DMS153 treated with DMSO at 0.1 percent for 48 hours (cell line): ENCODE results near the gene KLHL18.
"Not testable (repeated sequence)": the region's sequence is repeated elsewhere in the genome, so short reads cannot be mapped to it uniquely, and the experiment has no call there.

ENCODE experiments used
- DNase-seq: peaks from one replicate; lab custom pipeline; 2025; ENCODE audit not compliant: unreplicated experiment; lab: John Stamatoyannopoulos, UW

The KLHL18 gene

DNA sequence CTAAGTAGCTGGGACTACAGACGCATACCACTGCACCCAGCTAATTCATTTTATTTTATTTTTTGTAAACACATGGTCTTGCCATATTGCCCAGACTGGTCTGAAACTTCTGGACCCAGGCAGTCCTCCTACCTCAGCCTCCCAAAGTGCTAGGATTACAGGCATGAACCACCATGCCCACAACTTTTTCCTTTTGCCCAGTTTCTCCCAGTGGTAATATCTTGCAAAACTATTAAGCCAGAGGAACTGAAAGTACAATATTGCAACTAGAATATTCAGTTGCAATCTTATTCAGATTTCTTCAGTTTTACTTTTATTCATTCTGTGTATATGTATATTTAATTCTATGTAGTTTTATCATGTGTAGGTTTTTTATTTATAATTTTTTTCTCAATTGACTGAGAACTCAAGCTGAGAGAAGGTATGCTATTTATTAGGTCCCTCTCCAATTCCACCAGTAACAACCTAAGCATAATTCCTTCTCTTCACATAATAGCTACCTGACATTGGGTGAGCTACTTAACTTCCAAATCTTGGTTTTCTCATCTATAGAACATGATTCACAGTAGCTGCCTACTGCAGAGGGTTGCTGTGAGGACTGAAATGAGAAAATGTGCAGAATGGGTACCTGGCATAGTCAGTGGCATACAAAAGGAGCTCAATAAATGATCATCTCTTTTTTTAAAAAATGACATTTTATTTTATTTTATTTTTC lies 30.8 kb downstream of the KLHL18 start:
- no peak for DNase-seq

DNA sequence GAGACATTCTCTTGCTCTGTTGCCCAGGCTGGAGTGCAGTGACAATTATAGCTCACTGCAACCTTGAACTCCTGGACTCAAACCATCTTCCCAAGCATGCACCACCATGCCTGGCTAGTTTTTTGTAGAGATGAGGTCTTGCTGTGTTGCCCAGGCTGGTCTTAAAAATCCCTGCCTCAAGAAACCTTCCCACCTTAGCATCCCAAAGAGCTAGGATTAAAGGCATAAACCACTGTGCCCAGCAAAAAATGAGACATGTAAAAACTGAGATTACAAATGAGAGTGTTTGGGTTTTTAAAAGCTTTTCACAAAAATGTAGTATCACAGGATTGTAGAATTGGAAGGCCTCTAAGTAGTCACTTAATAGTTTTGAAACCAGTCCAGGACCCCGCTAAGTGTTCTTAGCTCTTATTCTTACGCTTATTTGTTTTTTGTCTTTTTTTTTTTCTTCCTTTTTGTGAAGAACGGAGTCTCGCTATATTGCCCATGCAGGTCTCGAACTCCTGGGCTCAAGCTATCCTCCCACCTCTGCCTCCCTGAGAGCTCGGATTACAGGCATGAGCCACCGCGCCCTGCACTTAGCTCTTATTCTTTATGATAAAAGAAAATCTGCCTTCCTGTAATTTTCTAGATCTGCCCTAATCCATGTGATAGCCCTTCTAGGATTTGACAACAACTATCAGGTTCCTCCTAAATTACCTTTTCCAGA lies 31.5 kb downstream of the KLHL18 start:
- no peak for DNase-seq

DNA sequence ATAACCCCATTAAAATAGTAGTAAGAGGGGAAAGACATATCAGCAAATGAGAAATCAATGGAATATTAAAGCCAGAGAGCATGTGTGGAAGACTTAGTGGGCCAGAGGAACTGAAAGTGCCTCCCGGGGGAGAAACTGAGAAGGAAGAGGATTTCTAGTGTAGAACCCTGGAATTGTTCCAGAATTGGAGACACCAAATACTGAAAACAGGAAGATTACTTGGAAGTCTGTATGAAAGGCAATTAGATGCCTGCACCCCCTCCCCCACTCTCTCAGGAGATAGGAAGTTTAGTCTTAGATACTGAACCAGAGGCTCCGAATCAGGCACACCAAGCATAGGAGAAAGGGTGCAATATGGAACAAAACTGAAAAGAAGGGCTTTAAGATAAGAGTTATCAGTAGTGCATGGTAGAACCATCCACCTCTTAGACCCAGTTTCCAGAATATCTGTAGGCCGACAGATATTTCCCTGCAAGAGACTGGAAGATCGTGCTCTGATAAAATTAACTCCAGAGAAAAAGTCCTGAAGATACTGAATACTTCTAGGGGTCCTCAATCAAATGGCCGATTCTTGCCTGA lies 32.4 kb downstream of the KLHL18 start:
- DNase-seq, result no peak

DNA sequence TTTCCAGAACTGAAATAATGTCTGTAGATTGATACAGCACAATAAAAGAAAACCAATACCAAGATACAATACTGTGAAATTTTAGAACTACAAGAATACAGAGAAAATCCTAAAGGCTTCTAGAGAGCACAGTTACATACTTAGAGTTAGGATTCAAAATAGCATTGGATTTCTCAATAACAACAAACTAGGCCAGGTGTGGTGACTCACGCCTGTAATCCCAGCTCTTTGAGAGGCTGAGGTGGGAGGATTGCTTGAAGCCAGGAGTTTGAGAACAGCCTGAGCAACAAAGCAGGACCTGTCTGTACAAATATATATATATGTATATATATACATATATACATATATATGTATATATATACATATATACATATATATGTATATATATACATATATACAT lies 33.4 kb downstream of the KLHL18 start:
- not testable (repeated sequence) for DNase-seq

DNA sequence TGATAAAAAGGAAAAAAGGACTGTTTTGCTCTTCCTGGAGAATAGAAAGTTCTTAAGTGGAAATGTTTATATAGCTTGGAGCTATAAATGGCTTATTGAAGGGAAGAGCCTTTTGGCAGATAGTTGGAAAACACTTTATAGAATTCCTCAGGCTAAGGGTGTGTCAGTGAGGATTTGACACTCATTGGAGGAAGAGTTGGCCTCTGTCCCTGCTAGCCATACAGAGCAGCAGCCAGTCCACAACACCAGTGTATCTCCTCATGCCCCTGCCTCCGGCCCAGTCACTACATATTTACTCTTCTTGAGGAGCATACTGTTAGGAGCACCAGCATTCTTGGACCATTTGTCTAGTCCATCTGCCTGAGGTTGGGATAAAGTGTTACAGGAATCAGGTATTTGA lies 36.2 kb downstream of the KLHL18 start:
- no peak for DNase-seq

DNA sequence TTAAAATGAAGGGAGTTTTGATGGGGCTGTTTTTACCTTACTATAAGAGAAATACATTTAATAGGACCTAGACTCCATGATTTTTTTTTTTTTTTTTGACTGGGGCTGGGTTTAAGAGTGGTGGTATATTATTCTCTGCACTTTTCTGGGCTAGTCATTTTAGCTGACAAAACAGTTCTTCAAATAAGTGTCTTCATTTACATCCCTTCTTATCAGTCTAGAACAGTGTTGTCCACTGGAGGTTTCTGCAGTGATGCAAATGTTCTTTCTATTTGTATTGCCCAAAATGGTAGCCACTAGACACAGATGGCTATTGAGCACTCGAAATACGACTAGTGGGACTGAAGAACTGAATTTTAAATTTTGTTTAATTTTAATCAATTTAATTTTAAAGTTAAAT lies 37.2 kb downstream of the KLHL18 start:
- no peak for DNase-seq

DNA sequence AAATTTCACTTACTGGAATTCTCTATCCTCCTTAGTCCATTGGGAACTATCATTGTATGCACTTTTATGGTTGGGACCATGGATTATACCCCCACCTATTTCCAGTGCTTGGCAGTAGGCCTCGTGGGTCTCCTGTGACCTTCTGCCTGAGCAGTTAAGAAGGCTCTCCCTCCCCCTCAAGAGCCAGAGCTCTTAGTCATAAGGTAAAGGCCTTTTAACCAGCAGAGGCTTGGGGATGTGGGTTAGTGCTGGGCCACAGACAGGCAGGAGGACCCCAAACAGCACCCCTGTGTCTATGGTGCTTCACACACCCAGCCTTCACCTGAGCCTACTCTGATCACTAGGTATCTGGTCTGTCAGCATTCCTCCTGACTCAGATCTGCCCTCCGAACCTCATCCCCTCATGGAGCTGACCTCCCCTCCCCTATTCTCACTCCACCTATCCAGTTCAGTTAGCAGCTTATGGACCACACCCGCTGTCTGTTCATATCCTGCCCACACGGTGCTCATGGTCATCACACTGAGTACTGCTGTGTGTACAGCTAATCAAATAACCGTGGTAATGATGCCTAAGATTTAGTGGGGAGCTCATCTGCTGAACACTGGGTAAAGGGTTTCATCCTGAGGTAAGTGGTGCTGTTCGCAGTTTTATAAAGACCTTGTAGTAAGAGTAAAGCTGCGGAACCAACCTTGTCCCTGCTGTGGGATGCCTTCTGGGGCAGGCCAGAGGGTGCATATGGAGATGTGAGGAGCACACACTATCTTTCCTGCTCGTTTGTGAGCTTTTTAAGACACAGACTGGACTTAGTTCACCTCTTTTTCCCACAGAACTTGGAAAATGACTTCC lies 40.9 kb downstream of the KLHL18 start:
- DNase-seq, result no peak

DNA sequence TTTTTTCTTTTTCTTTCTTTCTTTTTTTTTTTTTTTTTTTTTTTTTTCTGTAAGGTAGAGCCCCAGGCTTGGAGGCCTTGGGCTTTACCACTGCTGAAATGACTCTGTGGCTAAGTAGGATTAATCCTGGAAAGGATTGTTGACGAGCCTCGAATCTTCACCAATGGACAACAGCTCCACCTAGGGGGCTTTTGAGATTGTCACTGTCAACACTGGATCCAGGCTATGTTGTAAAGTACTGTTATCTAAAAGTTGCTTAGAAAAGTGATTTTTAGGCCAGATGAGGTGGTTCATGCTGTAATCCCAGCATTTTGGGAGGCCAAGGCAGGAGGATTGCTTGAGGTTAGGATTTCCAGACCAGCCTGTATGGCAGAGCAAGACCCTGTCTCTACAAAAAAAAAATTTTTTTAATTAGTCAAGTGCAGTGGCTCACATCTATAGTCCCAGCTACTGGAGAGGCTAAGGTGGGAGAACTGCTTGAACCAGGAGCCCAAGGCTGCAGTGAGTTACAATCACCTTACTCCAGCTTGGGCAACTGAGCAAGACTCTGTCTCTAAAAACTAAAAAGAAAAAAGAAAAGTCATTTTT lies 41.6 kb downstream of the KLHL18 start:
- peak; percentile 6 for DNase-seq

DNA sequence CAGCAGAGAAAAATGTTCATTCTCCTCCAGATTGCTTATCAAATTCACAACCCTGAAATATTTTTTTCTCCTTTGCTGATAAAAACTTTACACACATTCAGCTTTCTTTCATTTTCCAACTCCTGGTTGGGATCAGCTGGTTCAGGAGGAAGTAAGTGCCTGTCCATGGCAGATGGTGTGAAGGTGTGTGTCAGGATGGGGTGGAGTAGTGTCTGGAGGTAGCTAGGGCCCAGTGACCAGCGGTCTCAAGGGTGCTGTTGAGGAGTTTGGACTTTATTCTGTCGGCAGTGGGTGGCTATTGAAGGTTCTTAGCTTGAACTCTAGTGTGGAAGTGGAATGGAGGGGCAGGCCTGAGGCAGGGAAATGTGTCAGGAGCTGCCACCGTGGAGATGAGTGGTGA lies 51.2 kb downstream of the KLHL18 start:
- no peak for DNase-seq

DNA sequence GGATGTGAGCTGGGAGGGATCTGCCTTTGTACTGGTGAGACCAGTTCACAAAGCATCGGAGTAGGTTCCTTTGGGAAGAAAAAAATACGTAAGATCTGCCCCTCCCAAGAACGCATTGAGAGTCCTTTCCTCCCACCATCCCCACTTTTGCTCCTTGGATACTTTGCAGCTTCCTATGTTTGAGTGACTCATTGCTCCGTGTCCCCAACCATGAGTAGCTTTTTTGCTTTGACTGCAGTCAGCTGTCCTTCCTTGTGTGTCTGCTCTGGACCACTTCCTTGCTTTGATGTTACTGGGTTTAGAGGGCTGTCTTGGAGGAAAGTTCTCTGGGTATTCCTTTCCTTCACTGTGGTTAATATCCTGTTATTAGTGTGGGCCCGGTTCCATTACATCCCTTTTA lies 54.9 kb downstream of the KLHL18 start:
- no peak for DNase-seq

DNA sequence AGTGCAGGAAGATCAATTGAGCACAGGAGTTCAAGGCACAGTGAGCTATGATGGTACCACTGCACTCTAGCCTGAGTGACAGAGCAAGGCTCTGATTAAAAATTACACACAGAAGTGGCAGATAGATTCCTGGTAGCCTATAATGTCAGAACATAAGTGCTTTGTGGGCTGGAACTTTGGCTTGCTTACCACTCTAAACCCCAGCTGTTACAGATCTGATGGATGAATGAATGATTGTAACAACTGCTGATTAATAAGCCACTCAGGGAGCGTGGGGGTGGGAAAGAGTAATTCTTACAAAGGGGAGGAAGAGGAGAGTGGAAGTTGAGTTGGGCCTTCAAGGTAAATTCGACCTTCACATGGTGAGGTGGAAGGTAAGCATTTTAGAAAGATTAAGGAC lies 57.2 kb downstream of the KLHL18 start:
- DNase-seq, result no peak

DNA sequence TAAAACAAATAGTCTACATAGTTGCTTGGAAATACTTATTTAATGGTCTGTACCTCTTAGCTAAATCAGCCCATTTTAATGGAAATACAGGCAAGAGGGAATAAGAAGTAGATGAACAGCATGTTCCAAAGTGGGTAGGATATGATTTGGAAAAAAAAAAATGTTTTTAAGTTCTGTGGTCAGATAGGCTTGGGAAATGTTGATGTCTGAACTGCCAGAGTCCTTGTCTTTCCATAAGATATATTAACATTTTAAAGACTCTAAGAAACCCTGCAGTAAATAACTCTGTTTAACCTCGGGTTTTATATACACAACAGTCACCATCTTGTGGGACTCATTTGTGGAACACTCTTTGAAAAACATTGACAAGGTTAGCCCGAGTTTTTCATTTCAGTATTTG lies 58.1 kb downstream of the KLHL18 start:
- no peak for DNase-seq

DNA sequence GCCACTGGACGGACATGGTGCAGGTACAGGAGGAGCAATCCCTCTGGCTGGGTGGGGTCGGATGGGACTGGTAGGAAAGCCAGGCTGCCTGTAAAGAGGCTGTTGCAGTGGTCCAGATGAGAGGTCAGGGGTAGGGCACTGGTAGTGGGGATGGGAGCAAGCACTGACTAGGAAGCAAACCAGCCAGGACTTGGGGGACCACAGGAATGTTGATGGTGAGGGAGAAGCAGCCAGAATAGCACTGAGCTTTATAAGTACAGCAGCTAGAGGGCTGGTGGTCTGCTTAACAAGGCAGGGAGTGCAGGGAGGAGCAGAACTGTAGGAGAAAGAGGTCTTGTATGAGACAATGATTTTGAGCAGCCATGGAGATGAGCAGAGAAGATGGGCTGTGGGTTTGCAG lies 59.4 kb downstream of the KLHL18 start:
- DNase-seq, result no peak

DNA sequence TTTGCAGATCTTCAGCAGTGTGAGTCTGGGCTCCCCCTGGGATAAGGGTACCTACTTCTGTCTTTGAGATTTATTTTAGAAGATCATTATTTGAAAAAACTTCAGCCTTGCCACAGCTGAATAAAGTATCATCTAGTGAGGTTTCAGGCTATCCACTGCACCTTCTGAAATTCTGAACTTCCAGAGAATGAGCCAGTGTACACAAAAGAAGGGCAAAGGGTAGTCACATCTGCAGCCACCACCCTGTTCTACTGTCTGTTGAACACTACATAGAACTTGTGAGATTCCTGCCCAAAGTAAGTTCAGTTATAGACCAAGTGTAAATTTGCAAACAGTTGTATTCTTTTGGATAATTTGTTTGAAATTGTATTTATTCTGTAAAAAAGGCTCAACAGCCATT lies 60.1 kb downstream of the KLHL18 start:
- no peak for DNase-seq

DNA sequence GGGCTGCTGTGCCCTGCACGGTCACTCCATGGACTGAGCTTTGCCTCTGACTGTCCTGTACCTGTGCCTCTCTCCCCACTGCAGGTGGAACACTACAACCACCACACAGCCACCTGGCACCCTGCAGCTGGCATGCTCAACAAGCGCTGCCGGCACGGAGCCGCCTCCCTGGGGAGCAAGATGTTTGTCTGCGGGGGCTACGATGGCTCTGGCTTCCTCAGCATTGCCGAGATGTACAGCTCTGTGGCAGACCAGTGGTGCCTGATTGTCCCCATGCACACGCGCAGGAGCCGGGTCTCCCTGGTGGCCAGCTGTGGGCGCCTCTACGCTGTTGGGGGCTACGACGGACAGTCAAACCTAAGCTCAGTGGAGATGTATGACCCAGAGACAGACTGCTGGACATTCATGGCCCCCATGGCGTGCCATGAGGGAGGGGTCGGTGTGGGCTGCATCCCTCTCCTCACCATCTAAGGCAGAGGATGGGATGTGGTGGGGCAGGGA lies 60.8 kb downstream of the KLHL18 start:
- no peak for DNase-seq

DNA sequence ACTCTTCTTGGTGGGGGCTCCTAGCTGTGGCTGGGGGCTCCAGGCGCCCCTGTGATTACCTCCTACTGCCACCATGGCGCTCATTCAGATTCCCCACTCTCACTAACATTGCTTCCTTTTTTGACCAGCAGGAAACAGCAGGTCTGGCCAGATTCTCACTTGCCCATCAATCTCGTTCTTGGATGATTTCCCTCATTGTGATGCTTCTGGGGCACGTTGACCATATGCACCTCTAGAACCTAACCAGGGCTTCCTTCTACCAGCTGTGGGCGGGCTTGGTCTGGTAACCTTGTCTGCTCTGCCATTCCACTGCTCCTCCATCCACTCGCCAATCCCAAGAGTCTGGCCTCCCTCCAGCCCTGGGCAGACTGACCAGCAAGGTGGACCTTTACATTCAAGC lies 62.2 kb downstream of the KLHL18 start:
- no peak for DNase-seq

DNA sequence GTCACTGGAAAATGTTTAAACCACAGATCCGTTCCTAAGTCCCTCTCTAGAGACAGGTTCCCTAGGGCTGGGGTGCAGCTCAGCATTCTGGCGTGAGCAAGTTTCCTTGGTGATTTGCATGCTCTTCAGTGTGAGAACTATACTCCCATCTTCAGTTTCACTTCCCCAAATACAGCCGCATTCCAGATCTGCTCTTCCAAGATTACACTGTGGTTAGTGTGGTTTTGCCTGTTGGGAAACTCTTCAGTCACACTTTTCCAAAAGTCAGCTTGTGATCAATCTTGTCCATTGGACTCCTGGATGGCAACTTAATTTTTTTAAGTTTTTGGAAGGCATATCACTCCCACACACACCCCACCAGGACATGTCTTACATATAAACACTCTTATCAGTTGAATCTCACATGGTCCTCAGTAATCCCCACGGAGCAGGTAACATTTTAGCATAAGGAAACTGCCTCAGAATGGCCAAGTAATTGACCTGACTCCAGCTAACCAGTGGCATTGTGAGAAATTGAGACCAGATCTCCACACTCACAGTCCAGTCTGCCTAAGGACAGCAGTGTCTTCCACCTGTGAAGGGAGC lies 64.6 kb downstream of the KLHL18 start:
- no peak for DNase-seq

DNA sequence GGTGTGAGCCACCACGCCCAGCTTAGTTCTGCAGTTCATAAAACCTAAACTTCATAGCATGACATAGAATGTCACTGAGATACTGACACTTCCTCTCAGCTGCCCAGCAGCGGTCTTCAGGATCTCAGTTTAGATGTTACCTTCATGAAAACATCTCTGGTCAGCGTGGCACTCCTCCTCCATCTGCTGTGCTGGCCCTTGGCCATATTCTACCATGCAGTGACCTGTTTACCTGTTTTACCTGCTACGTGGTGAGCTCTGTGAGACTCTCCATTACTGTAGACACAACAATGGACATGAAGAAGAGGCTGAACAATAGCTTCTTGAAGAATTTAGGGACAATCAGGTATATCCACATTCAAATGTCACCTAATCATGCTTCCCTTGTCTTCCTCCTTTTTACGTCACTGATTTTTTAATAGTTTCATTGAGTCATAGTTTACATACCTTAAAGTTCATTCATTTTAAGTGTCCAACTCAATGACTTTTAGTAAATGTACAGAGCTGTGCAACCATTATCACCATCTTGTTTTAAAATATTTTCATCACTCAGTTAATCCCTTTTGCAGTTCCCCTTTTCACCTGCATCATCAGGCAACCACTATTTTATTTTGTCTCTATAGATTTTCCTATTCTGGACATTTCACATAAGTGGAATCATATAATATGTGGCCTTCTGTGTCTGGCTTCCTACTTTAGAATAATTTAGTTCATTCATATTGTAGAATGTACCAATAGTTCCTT lies 65.8 kb downstream of the KLHL18 start:
- no peak for DNase-seq

DNA sequence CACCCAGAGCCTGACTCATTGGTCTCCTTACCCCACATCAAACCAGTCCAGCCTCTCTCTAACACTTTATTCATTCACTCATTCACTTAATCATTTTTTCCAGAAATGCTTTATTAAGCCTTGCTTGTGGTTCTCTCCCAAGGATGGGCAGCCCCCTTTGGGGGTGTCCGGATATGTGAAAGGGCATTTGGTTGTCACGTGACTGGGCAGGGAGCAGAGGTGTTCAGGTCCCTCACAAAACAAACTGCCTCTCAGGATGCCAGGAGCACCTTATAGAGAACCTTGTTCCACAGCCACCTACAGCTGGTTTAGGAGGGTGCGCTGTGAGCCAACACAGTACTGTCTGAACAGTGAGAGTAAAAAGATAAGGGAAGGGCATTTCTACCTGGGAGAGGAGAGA lies 72.3 kb downstream of the KLHL18 start:
- DNase-seq, result no peak

DNA sequence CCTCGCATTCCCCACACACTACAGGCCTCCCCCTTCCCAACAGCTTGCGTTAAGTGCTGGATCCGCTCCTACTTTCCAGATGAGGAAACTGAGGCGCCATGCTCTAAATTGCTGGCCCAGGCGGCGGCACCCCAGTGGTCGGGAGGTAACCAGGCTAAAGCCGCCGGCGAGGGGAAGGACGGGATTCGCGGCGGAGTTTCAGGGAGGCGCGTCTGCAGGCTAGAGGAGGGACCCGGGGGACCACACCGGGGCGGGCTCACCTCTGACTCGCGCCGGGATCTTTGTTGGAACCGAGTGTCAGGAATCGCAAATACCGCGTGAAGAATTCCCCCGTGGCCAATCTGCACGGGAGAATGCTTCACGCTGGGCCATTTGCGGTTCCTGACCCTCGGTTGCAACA lies 73.5 kb downstream of the KLHL18 start:
- no peak for DNase-seq
